ENCODE measurements around the gene NTMT1.

DNA sequence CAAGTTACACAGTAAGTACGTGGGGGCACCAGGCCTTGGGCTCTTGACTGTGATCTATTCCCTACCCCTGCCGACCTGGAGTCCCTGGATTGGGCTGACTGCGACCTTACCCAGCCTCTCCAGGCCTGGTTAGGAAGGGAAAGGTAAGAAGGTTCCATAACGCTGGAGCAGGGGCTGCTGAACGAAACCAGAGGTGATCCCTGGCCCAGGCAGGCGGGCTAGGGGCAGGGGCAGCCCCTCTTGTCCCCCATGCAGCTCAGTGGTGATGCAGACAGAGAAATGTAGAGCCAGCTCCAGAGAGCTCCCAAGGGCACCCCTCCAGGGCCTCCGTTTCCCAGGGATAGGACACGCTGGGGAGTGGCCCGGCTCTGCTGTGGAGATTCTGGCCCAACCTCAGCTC is 53.6 kb downstream of the NTMT1 start:
- no peak for TF ChIP-seq POLR2A (IDR thresholded peaks at IDR 0.05)
- TF ChIP-seq, protein P1, sequence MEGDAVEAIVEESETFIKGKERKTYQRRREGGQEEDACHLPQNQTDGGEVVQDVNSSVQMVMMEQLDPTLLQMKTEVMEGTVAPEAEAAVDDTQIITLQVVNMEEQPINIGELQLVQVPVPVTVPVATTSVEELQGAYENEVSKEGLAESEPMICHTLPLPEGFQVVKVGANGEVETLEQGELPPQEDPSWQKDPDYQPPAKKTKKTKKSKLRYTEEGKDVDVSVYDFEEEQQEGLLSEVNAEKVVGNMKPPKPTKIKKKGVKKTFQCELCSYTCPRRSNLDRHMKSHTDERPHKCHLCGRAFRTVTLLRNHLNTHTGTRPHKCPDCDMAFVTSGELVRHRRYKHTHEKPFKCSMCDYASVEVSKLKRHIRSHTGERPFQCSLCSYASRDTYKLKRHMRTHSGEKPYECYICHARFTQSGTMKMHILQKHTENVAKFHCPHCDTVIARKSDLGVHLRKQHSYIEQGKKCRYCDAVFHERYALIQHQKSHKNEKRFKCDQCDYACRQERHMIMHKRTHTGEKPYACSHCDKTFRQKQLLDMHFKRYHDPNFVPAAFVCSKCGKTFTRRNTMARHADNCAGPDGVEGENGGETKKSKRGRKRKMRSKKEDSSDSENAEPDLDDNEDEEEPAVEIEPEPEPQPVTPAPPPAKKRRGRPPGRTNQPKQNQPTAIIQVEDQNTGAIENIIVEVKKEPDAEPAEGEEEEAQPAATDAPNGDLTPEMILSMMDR (IDR thresholded peaks at IDR 0.05) = no peak
- no peak for TF ChIP-seq POLR2AphosphoS5 (IDR thresholded peaks at IDR 0.05)
